ENCODE data around the gene SMC5.
"Not testable (repeated sequence)": the region's sequence is repeated elsewhere in the genome, so short reads cannot be mapped to it uniquely, and the experiment has no call there.

SMC5 gene

GRCh38 chr9:70315389-70315788, 56.6 kb downstream of the SMC5 start:
- H3K4me3 ChIP-seq (ENCODE audit: low read depth, low read length): no peak overlapping the region
- peak; percentile 40 for DNase-seq (ENCODE audit: low read depth)
- TF ChIP-seq CTCF (conservative IDR thresholded peaks at IDR 0.05; ENCODE audit: low read depth, low read length): no peak

DNA sequence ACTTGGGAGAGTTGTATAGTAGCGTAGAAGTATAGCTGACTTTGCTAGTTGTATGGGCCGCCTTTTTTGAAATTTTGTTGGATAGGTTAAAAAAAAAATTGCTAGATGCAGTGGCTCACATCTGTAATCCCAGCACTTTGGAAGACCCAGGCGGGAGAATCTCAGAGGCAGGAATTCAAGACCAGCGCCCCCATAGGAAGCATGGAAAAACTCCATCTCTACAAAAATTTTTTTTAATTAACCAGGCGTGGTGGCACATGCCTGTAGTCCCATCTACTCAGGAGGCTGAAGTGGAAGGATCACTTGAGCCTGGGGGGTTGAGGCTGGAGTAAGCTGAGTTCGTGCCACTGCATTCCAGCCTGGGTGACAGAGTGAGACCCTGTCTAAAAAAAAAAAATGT, 59.2 kb downstream of the SMC5 start:
- TF ChIP-seq CTCF (conservative IDR thresholded peaks at IDR 0.05; ENCODE audit: low read depth, low read length): peak; percentile 21
- H3K4me3 ChIP-seq (ENCODE audit: low read depth, low read length): no peak overlapping the region
- no peak for DNase-seq (ENCODE audit: low read depth)

DNA sequence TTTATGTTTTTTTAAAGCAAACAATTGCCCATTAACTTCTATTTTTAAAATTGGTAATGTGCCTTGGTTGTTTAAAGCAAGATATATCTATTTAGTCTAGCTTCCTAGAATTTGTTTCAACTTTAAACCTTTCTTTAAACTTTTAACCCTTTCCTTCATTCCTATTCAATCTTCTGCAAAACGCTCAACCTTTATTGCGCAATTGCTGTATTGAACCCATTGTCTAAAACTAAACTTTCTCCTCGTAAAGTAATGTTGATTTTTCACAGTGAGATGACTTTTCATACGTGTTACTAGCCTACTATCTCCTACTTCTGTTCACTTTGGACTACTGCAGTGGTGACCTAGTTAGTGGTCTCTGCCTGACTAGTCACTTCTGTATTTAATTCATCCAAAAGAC, 63.3 kb downstream of the SMC5 start:
- no peak for TF ChIP-seq CTCF (conservative IDR thresholded peaks at IDR 0.05; ENCODE audit: low read depth, low read length)
- no peak overlapping the region for H3K4me3 ChIP-seq (ENCODE audit: low read depth, low read length)
- DNase-seq (ENCODE audit: low read depth): no peak

GRCh38 chr9:70324963-70325362, 66.2 kb downstream of the SMC5 start:
- DNase-seq (ENCODE audit: low read depth): peak; percentile 64
- no peak overlapping the region for H3K4me3 ChIP-seq (ENCODE audit: low read depth, low read length)
- no peak for TF ChIP-seq CTCF (conservative IDR thresholded peaks at IDR 0.05; ENCODE audit: low read depth, low read length)

DNA sequence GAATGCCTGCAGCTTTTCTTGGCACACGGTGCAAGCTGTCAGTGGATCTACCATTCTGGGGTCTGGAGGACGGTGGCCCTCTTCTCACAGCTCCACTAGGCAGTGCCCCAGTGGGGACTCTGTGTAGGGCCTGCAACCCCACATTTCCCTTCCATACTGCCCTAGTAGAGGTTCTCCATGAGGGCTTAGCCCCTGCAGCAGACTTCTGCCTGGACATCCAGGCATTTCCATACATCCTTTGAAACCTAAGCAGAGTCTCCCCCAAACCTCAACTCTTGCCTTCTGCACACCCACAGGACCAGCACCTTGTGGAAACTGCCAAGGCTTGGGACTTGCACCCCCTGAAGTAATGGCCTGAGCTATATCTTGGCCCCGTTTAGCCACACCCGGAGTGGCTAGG, 69.8 kb downstream of the SMC5 start:
- not testable (repeated sequence) for DNase-seq (ENCODE audit: low read depth); H3K4me3 ChIP-seq (ENCODE audit: low read depth, low read length)

GRCh38 chr9:70340572-70340971, 81.8 kb downstream of the SMC5 start:
- peak; percentile 41 for TF ChIP-seq CTCF (conservative IDR thresholded peaks at IDR 0.05; ENCODE audit: low read depth, low read length)
- H3K4me3 ChIP-seq (ENCODE audit: low read depth, low read length): no peak overlapping the region
- peak; percentile 67 for DNase-seq (ENCODE audit: low read depth)

DNA sequence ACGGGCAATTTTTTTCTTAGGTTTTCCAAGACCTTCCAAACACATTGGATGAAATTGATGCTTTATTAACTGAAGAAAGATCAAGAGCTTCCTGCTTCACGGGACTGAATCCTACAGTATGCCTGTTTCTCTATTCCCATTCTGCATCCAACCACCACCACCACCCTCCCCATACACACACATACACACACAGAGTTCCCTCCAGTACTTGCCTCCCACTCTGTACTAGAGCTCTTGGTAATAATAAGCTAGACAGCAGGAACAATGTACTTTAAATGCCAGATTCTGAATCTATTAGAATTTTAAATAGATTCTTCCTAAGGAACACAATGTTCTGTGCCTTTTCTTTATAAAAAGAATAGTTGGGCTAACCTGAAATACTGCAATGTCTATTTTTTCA, 88.3 kb downstream of the SMC5 start:
- TF ChIP-seq CTCF (conservative IDR thresholded peaks at IDR 0.05; ENCODE audit: low read depth, low read length): no peak
- no peak overlapping the region for H3K4me3 ChIP-seq (ENCODE audit: low read depth, low read length)
- no peak for DNase-seq (ENCODE audit: low read depth)

DNA sequence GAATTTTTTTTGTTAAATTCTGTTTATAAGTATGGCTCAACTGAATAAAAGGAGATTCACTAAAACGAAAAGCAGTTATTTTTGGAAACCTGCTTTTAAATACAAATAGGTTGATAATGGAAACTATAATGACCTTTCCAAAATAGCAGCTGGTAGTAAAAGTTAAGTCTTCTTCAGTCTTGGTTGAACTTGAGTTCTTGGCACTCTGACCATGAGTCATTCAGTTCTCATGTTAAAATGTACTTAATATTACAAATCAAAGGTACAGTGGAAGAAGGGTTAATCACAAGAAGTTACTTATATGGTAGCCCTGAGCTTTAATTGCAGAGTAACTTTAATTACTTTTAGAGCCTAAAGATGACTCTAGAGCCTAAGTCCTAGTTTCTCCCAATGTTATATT, 93.6 kb downstream of the SMC5 start:
- TF ChIP-seq CTCF (conservative IDR thresholded peaks at IDR 0.05; ENCODE audit: low read depth, low read length): no peak
- DNase-seq (ENCODE audit: low read depth): peak; percentile 69
- no peak overlapping the region for H3K4me3 ChIP-seq (ENCODE audit: low read depth, low read length)

Data from choroid plexus epithelial cell (primary cell).